ENCODE data around the gene NAP1L4.

NAP1L4 gene

GRCh38 chr11:2992234-2992996 is at the start of gene NAP1L4:
NAP1L4 (minus strand) TSS chr11:2992329; CDS start chr11:2979220, 13,109 bp downstream.
- DNase-seq (ENCODE audit: low read depth) = peak; percentile 95

GRCh38 chr11:3040881-3041280 is 48.8 kb upstream of the NAP1L4 start:
- DNase-seq (ENCODE audit: low read depth) = no peak

GRCh38 chr11:3037945-3038271 is 45.8 kb upstream of the NAP1L4 start:
- DNase-seq (ENCODE audit: low read depth) = no peak

GRCh38 chr11:3037040-3037944 is 45.2 kb upstream of the NAP1L4 start:
- peak; percentile 74 for DNase-seq (ENCODE audit: low read depth)

GRCh38 chr11:3036419-3036818 is 44.3 kb upstream of the NAP1L4 start:
- no peak for DNase-seq (ENCODE audit: low read depth)

- no peak for DNase-seq (ENCODE audit: low read depth)
These were observed 43.2 kb upstream of the NAP1L4 start for GRCh38 chr11:3035333-3035732.

GRCh38 chr11:3030289-3031070 is 38.4 kb upstream of the NAP1L4 start:
- DNase-seq (ENCODE audit: low read depth) = no peak

GRCh38 chr11:3028813-3029212 is 36.7 kb upstream of the NAP1L4 start:
- no peak for DNase-seq (ENCODE audit: low read depth)

- DNase-seq (ENCODE audit: low read depth) = no peak
These were observed 34.7 kb upstream of the NAP1L4 start for GRCh38 chr11:3026803-3027202.

- DNase-seq (ENCODE audit: low read depth) = peak; percentile 86
These were observed 30.9 kb upstream of the NAP1L4 start for GRCh38 chr11:3022982-3023381.

GRCh38 chr11:3022300-3022967 is 30.3 kb upstream of the NAP1L4 start:
- peak; percentile 74 for DNase-seq (ENCODE audit: low read depth)

- DNase-seq (ENCODE audit: low read depth) = peak; percentile 23
These were observed 29.0 kb upstream of the NAP1L4 start for GRCh38 chr11:3021125-3021524.

GRCh38 chr11:3020011-3020410 is 27.9 kb upstream of the NAP1L4 start:
- no peak for DNase-seq (ENCODE audit: low read depth)

GRCh38 chr11:3018596-3018995 is 26.5 kb upstream of the NAP1L4 start:
- DNase-seq (ENCODE audit: low read depth) = no peak

GRCh38 chr11:3016861-3017260 is 24.7 kb upstream of the NAP1L4 start:
- DNase-seq (ENCODE audit: low read depth) = no peak

- DNase-seq (ENCODE audit: low read depth) = peak; percentile 18
These were observed 23.7 kb upstream of the NAP1L4 start for GRCh38 chr11:3015796-3016195.

- DNase-seq (ENCODE audit: low read depth) = no peak
These were observed 22.8 kb upstream of the NAP1L4 start for GRCh38 chr11:3014943-3015342.

- DNase-seq (ENCODE audit: low read depth) = no peak
These were observed 22.2 kb upstream of the NAP1L4 start for GRCh38 chr11:3014057-3014938.

GRCh38 chr11:3011891-3012885 is 20.1 kb upstream of the NAP1L4 start:
- DNase-seq (ENCODE audit: low read depth) = no peak

All from EH (cell line).